Left colon (tissue), 2 donors: Measurements from ENCODE around the gene AMPD1. TPM values are rescaled to one million over a fixed set of nuclear protein-coding genes. Genes with fewer than 3 reads are reported as not detected.

Source experiments
- ATAC-seq: fragments of 200-7000 bp; cut with Tn5 transposase; one replicate; pipeline ENCODE4 v1.9.1; 2020; ENCODE audit warnings: mild to moderate bottlenecking, moderate library complexity
- DNase-seq, 2 donors: peaks; one replicate each; pipeline ENCODE4 v3.0.0-alpha.2; 2020
- intact Hi-C, 2 donors: fragments of 100-400 bp; cut with DNase I in 1 of 2; cut with micrococcal nuclease in 1 of 2; formaldehyde crosslinking; loops; one replicate each; pipeline versions ENCODE4 v1.11.2 to v1.14.0; 2022; cut with DNase I, micrococcal nuclease
- total RNA-seq, 2 donors: library from RNA; stranded (reverse); fragmentation: NEBNext Ultra II Directional; extraction: Animal tissue kit (Norgen Biotek cat#: 25700); gene quantifications; one replicate each; pipeline ENCODE4 v1.2.1, GENCODE V29; 2021
- donor health status: DM: no; HTN: no; CAD: no.
- donor health status: DM: yes; HTN: yes; CAD: no.

AMPD1 gene
- total RNA-seq, 2 donors from 2014 or later, result 0.82 to 2.2 TPM

DNA sequence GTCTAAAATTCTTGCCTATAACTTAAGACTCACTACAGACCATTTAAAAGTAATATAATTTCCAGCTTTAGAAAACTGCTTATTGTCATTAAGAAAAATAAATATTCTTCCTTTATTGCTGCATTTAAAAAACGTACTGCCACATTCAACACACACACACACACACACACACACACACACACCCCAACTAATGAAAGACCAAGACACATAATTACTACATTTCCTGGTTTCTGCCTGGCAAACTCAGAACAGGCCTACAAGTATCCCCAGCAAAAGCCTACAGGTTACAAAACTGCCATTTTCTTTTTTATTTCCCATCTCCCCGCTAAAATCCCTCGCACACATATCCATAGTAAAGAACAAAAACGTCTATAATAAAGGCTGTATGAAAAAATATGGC is 27.0 kb downstream of the AMPD1 start:
- no peak for DNase-seq
- intact Hi-C loops, result no loop called here
- no peak for ATAC-seq

DNA sequence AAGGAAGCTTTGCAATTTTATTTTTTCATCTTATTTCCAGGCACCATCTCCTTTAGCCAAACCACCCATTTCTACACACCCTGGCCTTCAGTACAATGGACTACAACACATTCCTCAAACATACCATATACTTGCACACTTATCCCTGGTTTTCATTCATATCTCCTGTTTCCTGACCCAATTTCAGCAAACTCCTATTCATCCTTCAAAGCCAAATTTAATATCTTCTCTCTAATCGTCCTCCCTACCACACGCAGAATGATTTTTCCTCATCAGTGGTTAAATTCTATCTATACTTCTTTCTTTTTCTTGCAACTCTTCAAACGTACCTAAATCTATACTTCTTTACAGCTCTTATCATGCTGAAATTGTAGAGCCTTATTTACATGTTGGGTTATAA is 28.4 kb downstream of the AMPD1 start:
- DNase-seq (no peak), ATAC-seq (no peak)
- intact Hi-C loops, result no loop called here

DNA sequence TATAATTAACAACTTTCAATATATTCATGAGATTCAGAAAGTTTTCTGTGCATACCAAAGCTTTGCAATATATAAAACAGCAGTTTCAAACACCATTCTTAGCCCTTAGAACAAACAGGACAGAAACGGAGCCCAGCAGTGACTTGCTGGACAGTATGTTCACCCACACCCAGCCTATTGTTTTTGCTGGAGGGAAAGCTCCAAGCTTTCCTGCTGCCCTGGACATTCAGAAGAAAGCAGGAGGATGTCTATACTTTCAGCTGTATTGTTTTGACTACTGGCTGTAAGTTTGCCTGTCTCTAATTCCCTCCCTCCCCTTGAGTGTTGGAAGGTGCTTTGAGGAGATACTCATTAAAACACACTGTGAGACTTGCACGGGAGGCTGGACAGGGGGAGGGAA is 35.1 kb downstream of the AMPD1 start:
- no peak for ATAC-seq
- intact Hi-C loops, result no loop called here
- no peak for DNase-seq

DNA sequence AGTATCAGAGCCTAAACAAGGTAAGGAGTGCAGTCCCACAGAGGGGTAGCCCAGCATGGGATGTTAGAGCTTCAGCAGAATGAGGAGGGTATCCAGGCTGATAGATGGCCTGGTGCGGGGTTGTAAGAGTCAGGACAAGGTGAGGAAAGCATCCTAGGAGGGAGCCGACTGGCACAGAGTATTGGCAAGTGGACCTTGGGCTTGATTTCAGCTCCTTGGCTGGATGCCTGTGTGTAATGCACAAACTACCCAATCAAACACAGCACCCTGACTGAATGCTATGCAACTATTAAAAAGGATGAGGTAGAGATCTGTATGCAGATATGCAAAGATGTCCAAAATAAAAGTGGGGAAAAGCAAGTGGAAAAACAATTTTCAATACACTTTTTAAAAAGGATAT is 43.5 kb downstream of the AMPD1 start:
- ATAC-seq (no peak), DNase-seq (no peak)

DNA sequence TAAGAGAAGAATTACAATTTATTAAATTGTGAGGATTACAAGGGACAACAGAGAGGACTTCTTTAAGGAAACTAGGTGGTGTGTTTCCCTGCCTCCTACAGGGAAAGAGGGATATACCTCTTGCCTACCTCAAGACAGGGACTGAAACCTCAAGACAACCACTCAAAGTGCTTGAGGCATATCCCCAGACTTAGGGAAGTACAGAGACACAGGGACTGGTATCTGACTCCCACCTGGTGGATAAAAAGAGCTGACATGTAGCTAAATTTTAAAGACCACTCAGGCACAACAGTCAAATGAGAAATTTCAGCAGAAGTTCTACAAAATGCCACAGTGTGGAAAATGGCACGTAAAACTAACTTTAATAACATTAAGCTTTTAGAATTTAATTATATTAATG is 46.8 kb downstream of the AMPD1 start:
- intact Hi-C loops, result no loop called here
- ATAC-seq (no peak), DNase-seq (no peak)

More for the DNA sequence above, 43.5 kb downstream of the AMPD1 start:
- intact Hi-C loops, result no loop called here

DNA sequence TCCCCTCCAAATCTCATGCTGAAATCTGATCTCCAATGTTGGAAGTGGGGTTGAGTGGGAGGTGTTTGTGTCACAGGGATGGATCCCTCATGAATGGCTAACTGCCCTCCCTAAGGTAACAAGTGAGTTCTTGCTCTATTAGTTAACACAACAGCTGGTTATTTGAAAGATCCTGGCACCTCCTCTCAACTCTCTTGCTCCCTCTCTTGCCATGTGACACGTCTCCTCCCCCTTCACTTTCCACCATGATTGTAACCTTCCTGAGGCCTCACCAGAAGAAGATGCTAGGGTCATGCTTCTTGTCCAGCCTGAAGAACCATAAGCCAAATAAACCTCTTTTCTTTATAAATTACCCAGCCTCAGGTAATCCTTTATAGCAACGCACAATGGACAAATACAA is 54.0 kb downstream of the AMPD1 start:
- intact Hi-C loops, result no loop called here
- DNase-seq, result no peak
- no peak for ATAC-seq

DNA sequence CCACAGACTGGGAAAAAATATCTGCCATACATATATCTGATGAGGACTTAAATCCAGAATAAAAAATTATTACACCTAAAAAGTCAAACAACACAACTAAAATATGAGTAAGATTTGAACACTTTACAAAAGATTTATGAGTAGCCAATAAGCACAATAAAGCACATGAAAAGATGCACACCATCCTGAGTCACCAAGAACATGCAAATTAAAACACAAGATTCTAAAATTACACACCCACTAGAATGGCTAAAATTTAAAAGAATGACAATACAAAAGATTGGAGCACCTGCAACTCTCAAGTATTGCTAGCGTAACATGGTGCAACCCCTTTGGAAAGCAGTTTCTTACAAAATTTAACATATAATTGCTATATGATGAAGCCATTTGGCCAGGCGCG is 56.4 kb downstream of the AMPD1 start:
- intact Hi-C loops, result no loop called here
- ATAC-seq (no peak), DNase-seq (no peak)

DNA sequence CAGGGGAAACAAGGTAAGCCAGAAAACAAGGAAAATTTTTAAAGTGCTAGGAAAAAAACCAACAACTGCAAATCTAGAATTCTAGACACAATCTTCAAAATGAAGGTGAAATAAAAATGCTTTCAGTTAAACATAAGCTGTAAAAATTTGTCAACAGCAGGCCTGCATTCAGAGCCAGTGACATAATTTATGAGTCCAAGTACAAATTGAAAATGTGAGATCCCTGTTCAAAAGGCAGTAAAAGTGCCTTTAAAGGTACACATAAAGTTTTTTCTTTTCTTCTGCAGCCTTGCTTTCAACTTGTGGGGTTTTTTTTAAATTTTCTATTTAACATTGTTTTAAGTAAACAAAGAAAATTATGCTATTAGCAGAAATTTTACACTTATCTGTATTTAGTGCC is 62.9 kb downstream of the AMPD1 start:
- ATAC-seq, result no peak
- no peak for DNase-seq
- intact Hi-C loops, result no loop called here

DNA sequence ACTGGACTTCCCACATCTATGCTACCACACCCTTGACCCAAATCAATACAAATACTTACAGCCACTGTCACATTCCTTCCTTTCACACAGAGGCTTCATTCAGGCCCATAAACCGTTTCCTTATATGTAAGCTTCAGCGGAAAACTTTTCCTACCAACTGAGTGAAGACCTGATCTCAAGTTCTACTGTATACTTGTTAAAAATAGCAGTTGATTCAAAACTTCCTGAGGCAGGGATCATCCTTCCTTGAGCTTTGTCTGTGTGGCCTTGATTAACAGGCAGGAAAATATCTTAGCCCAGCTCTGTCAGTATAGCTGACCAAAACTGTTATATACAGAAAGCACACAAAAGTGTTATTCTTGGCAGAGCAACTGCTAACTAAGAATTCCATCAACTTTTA is 68.2 kb downstream of the AMPD1 start:
- intact Hi-C loops, result no loop called here
- DNase-seq, result no peak
- ATAC-seq, result no peak

DNA sequence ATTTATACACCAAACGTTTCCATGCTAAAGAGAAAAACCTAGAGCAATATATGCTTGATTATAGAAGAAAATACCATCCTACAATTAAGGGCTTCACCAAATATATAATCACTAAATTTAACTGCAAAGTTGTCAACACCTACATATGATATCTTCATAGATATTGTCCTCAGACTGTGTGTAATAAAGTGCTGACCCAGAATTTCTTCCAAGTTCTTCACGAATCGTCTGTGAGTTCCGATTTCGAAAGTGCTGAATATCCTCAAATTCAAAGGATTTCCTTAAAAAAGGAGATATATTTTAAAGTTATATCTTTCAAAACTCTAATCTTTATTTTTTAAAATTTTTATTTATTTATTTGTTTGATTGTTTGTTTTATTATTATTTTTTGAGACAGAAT is 72.0 kb downstream of the AMPD1 start:
- intact Hi-C loops, result no loop called here
- DNase-seq (no peak), ATAC-seq (no peak)

Other genes starting within 250 kb of the AMPD1 start
- 10 to 100 TPM; 28.6 to 31.0 TPM for gene TRIM33, start 184.3 kb downstream of the AMPD1 start, total RNA-seq
- gene BCAS2, start 113.9 kb downstream of the AMPD1 start, total RNA-seq, result 10 to 100 TPM; 27.2 to 31.2 TPM
- 1 to 10 TPM in 1 of 2 donors, under 1 TPM in 1; 0.64 to 1.3 TPM for gene DENND2C, start 25.5 kb downstream of the AMPD1 start, total RNA-seq
- 10 to 100 TPM; 48.4 to 63.6 TPM for gene NRAS, start 21.2 kb upstream of the AMPD1 start, total RNA-seq
- gene CSDE1, start 62.4 kb upstream of the AMPD1 start, total RNA-seq, result 100 to 1,000 TPM; 396 to 464 TPM
- 10 to 100 TPM; 34.7 to 44.9 TPM for gene SIKE1, start 85.1 kb upstream of the AMPD1 start, total RNA-seq
- not detected for gene SYCP1, start 159.3 kb upstream of the AMPD1 start, total RNA-seq